ENCODE results near the gene CRTC2. TPM values are rescaled to one million over a fixed set of nuclear protein-coding genes. Genes with fewer than 3 reads are reported as not detected.

The CRTC2 gene
- total RNA-seq, 1 donor from 2014 or later = 38.3 TPM

DNA sequence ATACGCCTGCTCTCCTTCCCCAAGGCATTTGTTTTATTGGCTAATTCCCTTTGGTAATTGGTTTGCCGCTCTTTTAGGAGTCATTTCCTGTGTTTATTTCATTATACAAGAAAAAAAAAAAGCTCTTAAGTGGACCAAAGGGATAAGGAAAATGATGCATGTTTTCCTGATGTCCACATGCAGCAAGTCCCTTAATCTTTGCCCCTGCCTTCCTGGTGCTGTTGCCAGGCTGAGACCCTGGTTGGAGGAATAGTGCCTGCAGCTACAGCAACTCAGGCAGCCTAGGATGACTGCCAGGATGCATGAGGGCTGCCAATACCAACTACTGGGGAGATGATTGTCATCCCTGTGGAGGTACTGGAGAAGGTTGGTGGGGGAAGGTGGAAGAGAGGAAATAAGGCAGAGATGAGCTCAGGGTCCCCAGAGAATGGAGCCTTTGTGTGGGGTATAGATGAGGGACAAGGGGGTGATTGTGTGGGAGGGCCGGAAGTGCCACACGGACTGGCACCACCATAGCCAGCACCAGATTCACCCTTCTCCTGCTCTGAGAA lies 29.5 kb downstream of the CRTC2 start:
- H3K4me3 ChIP-seq (ENCODE audit: insufficient read depth, low read depth, low read length) = no peak overlapping the region
- H3K4me1 ChIP-seq (ENCODE audit: insufficient read depth, low read length) = peaks cover 6% of the 10 kb centered on the region
- no peak for TF ChIP-seq EZH2 (IDR thresholded peaks at IDR 0.05; ENCODE audit: insufficient read depth, low read length)
- TF ChIP-seq, protein P1, sequence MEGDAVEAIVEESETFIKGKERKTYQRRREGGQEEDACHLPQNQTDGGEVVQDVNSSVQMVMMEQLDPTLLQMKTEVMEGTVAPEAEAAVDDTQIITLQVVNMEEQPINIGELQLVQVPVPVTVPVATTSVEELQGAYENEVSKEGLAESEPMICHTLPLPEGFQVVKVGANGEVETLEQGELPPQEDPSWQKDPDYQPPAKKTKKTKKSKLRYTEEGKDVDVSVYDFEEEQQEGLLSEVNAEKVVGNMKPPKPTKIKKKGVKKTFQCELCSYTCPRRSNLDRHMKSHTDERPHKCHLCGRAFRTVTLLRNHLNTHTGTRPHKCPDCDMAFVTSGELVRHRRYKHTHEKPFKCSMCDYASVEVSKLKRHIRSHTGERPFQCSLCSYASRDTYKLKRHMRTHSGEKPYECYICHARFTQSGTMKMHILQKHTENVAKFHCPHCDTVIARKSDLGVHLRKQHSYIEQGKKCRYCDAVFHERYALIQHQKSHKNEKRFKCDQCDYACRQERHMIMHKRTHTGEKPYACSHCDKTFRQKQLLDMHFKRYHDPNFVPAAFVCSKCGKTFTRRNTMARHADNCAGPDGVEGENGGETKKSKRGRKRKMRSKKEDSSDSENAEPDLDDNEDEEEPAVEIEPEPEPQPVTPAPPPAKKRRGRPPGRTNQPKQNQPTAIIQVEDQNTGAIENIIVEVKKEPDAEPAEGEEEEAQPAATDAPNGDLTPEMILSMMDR (IDR thresholded peaks at IDR 0.05; ENCODE audit: insufficient read depth, low read depth, low read length) = no peak
- H3K36me3 Mint-ChIP-seq (ENCODE audit: low read depth, unreplicated experiment) = peaks cover 7% of the 10 kb centered on the region
- no peaks in the 10 kb centered on the region for H3K27me3 ChIP-seq (ENCODE audit: insufficient read depth, low read length)
- H2AFZ ChIP-seq (ENCODE audit: low read depth, low read length) = no peak overlapping the region
- no peak overlapping the region for H3K9ac ChIP-seq (ENCODE audit: low read length)
- H3K9me3 ChIP-seq (ENCODE audit: insufficient read depth, low read depth, low read length) = no peaks in the 10 kb centered on the region
- DNase-seq (ENCODE audit: low read depth) = no peak
- H3K27me3 Mint-ChIP-seq (ENCODE audit: low read depth, unreplicated experiment) = no peaks in the 10 kb centered on the region
- FAIRE-seq = no peak
- H3K36me3 ChIP-seq (ENCODE audit: insufficient read depth, low read length) = peaks cover 4% of the 10 kb centered on the region
- H3K9me3 Mint-ChIP-seq (ENCODE audit: unreplicated experiment) = no peaks in the 10 kb centered on the region
- no peak overlapping the region for H3K4me3 Mint-ChIP-seq (ENCODE audit: unreplicated experiment)
- no peak overlapping the region for H3K4me2 ChIP-seq (ENCODE audit: low read length)
- no peak overlapping the region for H3K27ac Mint-ChIP-seq (ENCODE audit: unreplicated experiment)
- no peaks in the 10 kb centered on the region for H3K4me1 Mint-ChIP-seq (ENCODE audit: low read depth, unreplicated experiment)
- H3K27ac ChIP-seq (ENCODE audit: low read depth, low read length) = no peak overlapping the region
- no peaks in the 10 kb centered on the region for H4K20me1 ChIP-seq (ENCODE audit: insufficient read depth, low read length)
- no peaks in the 10 kb centered on the region for H3K79me2 ChIP-seq (ENCODE audit: insufficient read depth, low read length)

DNA sequence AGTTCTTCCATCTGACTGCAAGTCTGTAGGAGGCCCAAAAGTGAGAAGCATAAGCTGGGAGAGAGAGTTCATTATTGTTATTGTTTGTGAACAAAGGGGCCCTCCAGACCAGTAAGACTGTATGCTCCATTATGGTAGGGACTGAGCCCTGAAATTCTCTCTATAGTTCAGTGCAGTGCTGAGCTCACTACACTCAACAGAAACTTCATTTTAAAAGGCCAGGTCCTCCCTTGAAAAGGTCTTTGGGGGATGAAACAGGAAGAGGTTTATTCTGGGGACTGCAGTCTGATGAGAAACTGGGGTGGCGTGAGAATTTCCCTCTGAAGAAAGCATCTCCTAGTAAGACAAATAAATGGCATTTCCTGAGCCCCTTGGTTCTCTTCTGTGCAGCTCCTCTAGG lies 30.2 kb downstream of the CRTC2 start:
- Histone ChIP-seq H3K4me3 (ENCODE audit: insufficient read depth, low read depth, low read length) (no peak overlapping the region), H3K27me3 (ENCODE audit: insufficient read depth, low read length) (no peaks in the 10 kb centered on the region), H3K9me3 (ENCODE audit: insufficient read depth, low read depth, low read length) (no peaks in the 10 kb centered on the region), H4K20me1 (ENCODE audit: insufficient read depth, low read length) (no peaks in the 10 kb centered on the region), H3K27ac (ENCODE audit: low read depth, low read length) (no peak overlapping the region), H3K9ac (ENCODE audit: low read length) (no peak overlapping the region), H3K79me2 (ENCODE audit: insufficient read depth, low read length) (no peaks in the 10 kb centered on the region), H3K36me3 (ENCODE audit: insufficient read depth, low read length) (peaks cover 4% of the 10 kb centered on the region), H2AFZ (ENCODE audit: low read depth, low read length) (no peak overlapping the region), H3K4me1 (ENCODE audit: insufficient read depth, low read length) (peaks cover 12% of the 10 kb centered on the region), H3K4me2 (ENCODE audit: low read length) (no peak overlapping the region)
- FAIRE-seq (no peak), DNase-seq (ENCODE audit: low read depth) (no peak)
- Mint-ChIP-seq H3K36me3 (ENCODE audit: low read depth, unreplicated experiment) (peaks cover 7% of the 10 kb centered on the region), H3K9me3 (ENCODE audit: unreplicated experiment) (no peaks in the 10 kb centered on the region), H3K4me1 (ENCODE audit: low read depth, unreplicated experiment) (no peaks in the 10 kb centered on the region), H3K4me3 (ENCODE audit: unreplicated experiment) (no peak overlapping the region), H3K27ac (ENCODE audit: unreplicated experiment) (no peak overlapping the region), H3K27me3 (ENCODE audit: low read depth, unreplicated experiment) (no peaks in the 10 kb centered on the region)
- no peak for TF ChIP-seq EZH2 (IDR thresholded peaks at IDR 0.05; ENCODE audit: insufficient read depth, low read length)
- TF ChIP-seq, protein P1 (IDR thresholded peaks at IDR 0.05; ENCODE audit: insufficient read depth, low read depth, low read length) = no peak

DNA sequence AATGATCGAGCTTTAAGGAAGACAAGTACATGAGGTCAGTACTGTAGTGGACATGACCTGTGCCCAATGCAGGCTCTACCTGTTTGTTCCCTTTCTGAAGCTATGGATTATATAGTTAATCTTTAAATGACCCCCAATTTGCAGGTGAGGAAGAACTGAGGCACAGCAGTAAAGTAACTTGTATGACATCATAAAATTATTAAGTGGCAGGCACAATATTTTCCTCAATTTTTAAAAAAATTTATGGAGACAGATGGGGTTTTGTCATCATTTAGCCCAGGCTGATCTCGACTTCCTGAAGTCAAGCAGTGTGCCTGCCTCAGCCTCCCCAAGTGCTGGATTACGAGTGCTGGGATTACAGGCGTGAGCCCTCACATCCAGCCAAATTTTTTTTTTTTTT lies 32.0 kb downstream of the CRTC2 start:
- no peaks in the 10 kb centered on the region for H3K9me3 ChIP-seq (ENCODE audit: insufficient read depth, low read depth, low read length)
- H3K27ac Mint-ChIP-seq (ENCODE audit: unreplicated experiment) = no peak overlapping the region
- H3K4me3 ChIP-seq (ENCODE audit: insufficient read depth, low read depth, low read length) = no peak overlapping the region
- no peak overlapping the region for H3K9ac ChIP-seq (ENCODE audit: low read length)
- H3K4me3 Mint-ChIP-seq (ENCODE audit: unreplicated experiment) = no peak overlapping the region
- no peaks in the 10 kb centered on the region for H3K27me3 Mint-ChIP-seq (ENCODE audit: low read depth, unreplicated experiment)
- H3K36me3 ChIP-seq (ENCODE audit: insufficient read depth, low read length) = peaks cover 2% of the 10 kb centered on the region
- H3K4me2 ChIP-seq (ENCODE audit: low read length) = no peak overlapping the region
- no peak for TF ChIP-seq EZH2 (IDR thresholded peaks at IDR 0.05; ENCODE audit: insufficient read depth, low read length)
- TF ChIP-seq, protein P1 (IDR thresholded peaks at IDR 0.05; ENCODE audit: insufficient read depth, low read depth, low read length) = no peak
- no peak overlapping the region for H2AFZ ChIP-seq (ENCODE audit: low read depth, low read length)
- H4K20me1 ChIP-seq (ENCODE audit: insufficient read depth, low read length) = peaks cover 8% of the 10 kb centered on the region
- peaks cover 8% of the 10 kb centered on the region for H3K79me2 ChIP-seq (ENCODE audit: insufficient read depth, low read length)
- no peak overlapping the region for H3K27ac ChIP-seq (ENCODE audit: low read depth, low read length)
- peaks cover 1% of the 10 kb centered on the region for H3K4me1 Mint-ChIP-seq (ENCODE audit: low read depth, unreplicated experiment)
- FAIRE-seq (no peak), DNase-seq (ENCODE audit: low read depth) (no peak)
- peaks cover 5% of the 10 kb centered on the region for H3K36me3 Mint-ChIP-seq (ENCODE audit: low read depth, unreplicated experiment)
- H3K4me1 ChIP-seq (ENCODE audit: insufficient read depth, low read length) = peaks cover 17% of the 10 kb centered on the region
- H3K27me3 ChIP-seq (ENCODE audit: insufficient read depth, low read length) = no peaks in the 10 kb centered on the region
- H3K9me3 Mint-ChIP-seq (ENCODE audit: unreplicated experiment) = no peaks in the 10 kb centered on the region

All from astrocyte (in vitro differentiated cells and primary cell).